Upper lobe of left lung (tissue), 4 donors: Measurements from ENCODE around the gene TENM3.

Experiments
- POLR2A ChIP-seq, 4 donors: fragments of 450-650 bp; IDR thresholded peaks; one replicate each; pipeline ENCODE4 v1.5.1; 2016 to 2017; ENCODE audit warnings: antibody characterized with exemption in 4 of 4, mild to moderate bottlenecking in 2 of 4
- TF ChIP-seq, protein P1 (sequence below), 6 experiments: fragments of 450-650 bp in 4 of 6; fragments of 200-600 bp in 2 of 6; sonication (generic) in 2 of 6; IDR thresholded peaks; one replicate each; pipeline ENCODE4 v1.5.1; 2016 to 2019; ENCODE audit warnings: antibody characterized with exemption in 6 of 6

DNA sequence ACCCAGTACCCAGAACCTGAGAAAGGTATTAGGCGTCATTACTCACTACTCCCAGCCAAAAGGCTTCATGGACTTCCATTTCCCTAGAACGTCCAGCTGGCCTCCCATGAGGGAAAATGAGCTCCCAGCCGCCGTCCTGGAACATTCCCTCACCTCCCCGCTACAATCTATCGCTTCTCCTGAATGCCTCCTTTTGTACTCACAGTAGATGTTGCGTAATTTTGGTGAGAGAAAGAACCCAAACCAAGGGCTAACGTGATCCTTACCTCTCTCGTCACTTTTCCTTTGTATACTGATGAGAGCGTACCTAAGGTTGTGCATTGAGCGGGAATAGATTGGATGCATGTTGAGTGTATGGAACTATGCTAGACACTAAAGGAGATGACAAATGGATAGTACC lies 161.9 kb downstream of the TENM3 start:
- TF ChIP-seq POLR2A (IDR thresholded peaks at IDR 0.05) = no peak
- TF ChIP-seq, protein P1, sequence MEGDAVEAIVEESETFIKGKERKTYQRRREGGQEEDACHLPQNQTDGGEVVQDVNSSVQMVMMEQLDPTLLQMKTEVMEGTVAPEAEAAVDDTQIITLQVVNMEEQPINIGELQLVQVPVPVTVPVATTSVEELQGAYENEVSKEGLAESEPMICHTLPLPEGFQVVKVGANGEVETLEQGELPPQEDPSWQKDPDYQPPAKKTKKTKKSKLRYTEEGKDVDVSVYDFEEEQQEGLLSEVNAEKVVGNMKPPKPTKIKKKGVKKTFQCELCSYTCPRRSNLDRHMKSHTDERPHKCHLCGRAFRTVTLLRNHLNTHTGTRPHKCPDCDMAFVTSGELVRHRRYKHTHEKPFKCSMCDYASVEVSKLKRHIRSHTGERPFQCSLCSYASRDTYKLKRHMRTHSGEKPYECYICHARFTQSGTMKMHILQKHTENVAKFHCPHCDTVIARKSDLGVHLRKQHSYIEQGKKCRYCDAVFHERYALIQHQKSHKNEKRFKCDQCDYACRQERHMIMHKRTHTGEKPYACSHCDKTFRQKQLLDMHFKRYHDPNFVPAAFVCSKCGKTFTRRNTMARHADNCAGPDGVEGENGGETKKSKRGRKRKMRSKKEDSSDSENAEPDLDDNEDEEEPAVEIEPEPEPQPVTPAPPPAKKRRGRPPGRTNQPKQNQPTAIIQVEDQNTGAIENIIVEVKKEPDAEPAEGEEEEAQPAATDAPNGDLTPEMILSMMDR (IDR thresholded peaks at IDR 0.05) = no peak
